ENCODE data around the gene TBC1D22B. TPM values are rescaled to one million over a fixed set of nuclear protein-coding genes. Genes with fewer than 3 reads are reported as not detected.

The TBC1D22B gene
- total RNA-seq, 6 donors from 2014 or later: 10.0 to 17.8 (median 10.9) TPM

GRCh38 chr6:37319856-37320480, 62.4 kb downstream of the TBC1D22B start:
- no peaks in the 10 kb centered on the region for H3K27me3 ChIP-seq
- WGBS, 2 donors: 75 to 85% methylated on average over 4 of the region's 4 CpGs
- no peak for TF ChIP-seq EP300 (IDR thresholded peaks at IDR 0.05)
- TF ChIP-seq, protein P1, sequence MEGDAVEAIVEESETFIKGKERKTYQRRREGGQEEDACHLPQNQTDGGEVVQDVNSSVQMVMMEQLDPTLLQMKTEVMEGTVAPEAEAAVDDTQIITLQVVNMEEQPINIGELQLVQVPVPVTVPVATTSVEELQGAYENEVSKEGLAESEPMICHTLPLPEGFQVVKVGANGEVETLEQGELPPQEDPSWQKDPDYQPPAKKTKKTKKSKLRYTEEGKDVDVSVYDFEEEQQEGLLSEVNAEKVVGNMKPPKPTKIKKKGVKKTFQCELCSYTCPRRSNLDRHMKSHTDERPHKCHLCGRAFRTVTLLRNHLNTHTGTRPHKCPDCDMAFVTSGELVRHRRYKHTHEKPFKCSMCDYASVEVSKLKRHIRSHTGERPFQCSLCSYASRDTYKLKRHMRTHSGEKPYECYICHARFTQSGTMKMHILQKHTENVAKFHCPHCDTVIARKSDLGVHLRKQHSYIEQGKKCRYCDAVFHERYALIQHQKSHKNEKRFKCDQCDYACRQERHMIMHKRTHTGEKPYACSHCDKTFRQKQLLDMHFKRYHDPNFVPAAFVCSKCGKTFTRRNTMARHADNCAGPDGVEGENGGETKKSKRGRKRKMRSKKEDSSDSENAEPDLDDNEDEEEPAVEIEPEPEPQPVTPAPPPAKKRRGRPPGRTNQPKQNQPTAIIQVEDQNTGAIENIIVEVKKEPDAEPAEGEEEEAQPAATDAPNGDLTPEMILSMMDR (IDR thresholded peaks at IDR 0.05): no peak
- TF ChIP-seq POLR2AphosphoS5 (IDR thresholded peaks at IDR 0.05): no peak
- H3K4me3 ChIP-seq: no peak overlapping the region
- H3K36me3 ChIP-seq: peaks cover 11 to 85% (median 59%) of the 10 kb centered on the region in 4 donors
- no peak overlapping the region for H3K27ac ChIP-seq
- ATAC-seq (ENCODE audit: low FRiP score in 2 of 2) (no peak), DNase-seq (no peak)
- H3K4me1 ChIP-seq: peaks cover 0 to 6% (median 0%) of the 10 kb centered on the region in 4 donors
- H3K9me3 ChIP-seq: no peaks in the 10 kb centered on the region

GRCh38 chr6:37320646-37321045, 63.1 kb downstream of the TBC1D22B start:
- Histone ChIP-seq H3K27me3 (no peaks in the 10 kb centered on the region), H3K4me1 (peaks cover 0 to 6% (median 0%) of the 10 kb centered on the region in 4 donors), H3K36me3 (peaks cover 11 to 78% (median 55%) of the 10 kb centered on the region in 4 donors), H3K9me3 (no peaks in the 10 kb centered on the region), H3K4me3 (no peak overlapping the region), H3K27ac (no peak overlapping the region)
- DNase-seq (no peak), ATAC-seq (ENCODE audit: low FRiP score in 2 of 2) (no peak)
- 82 to 83% methylated on average over 7 to 8 of the region's 8 CpGs for WGBS, 2 donors
- TF ChIP-seq, protein P1 (IDR thresholded peaks at IDR 0.05): no peak
- TF ChIP-seq POLR2A (IDR thresholded peaks at IDR 0.05) (no peak), EP300 (IDR thresholded peaks at IDR 0.05) (no peak), POLR2AphosphoS5 (IDR thresholded peaks at IDR 0.05) (no peak)

- no peaks in the 10 kb centered on the region for H3K27me3 ChIP-seq
- peaks cover 0 to 6% (median 0%) of the 10 kb centered on the region in 4 donors for H3K4me1 ChIP-seq
- TF ChIP-seq POLR2A (IDR thresholded peaks at IDR 0.05): no peak
- TF ChIP-seq, protein P1 (IDR thresholded peaks at IDR 0.05): no peak
- TF ChIP-seq POLR2AphosphoS5 (IDR thresholded peaks at IDR 0.05): no peak
- TF ChIP-seq EP300 (IDR thresholded peaks at IDR 0.05): no peak
- H3K4me3 ChIP-seq: no peak overlapping the region
- H3K36me3 ChIP-seq: peaks cover 11 to 74% (median 50%) of the 10 kb centered on the region in 4 donors
- no peak for ATAC-seq (ENCODE audit: low FRiP score in 2 of 2)
- DNase-seq: no peak
- H3K27ac ChIP-seq: no peak overlapping the region
- H3K9me3 ChIP-seq: no peaks in the 10 kb centered on the region
Measured at GRCh38 chr6:37321101-37321500, 63.5 kb downstream of the TBC1D22B start.

- no peak for TF ChIP-seq EP300 (IDR thresholded peaks at IDR 0.05)
- TF ChIP-seq POLR2A (IDR thresholded peaks at IDR 0.05): no peak
- TF ChIP-seq, protein P1 (IDR thresholded peaks at IDR 0.05): no peak
- TF ChIP-seq POLR2AphosphoS5 (IDR thresholded peaks at IDR 0.05): no peak
- Histone ChIP-seq H3K36me3 (peaks cover 11 to 67% (median 45%) of the 10 kb centered on the region in 4 donors), H3K4me1 (peaks cover 0 to 6% (median 0%) of the 10 kb centered on the region in 4 donors), H3K4me3 (no peak overlapping the region), H3K9me3 (no peaks in the 10 kb centered on the region), H3K27ac (no peak overlapping the region), H3K27me3 (no peaks in the 10 kb centered on the region)
- no peak for DNase-seq
- WGBS, 2 donors: 83 to 87% methylated on average over 5 to 8 of the region's 8 CpGs
- ATAC-seq (ENCODE audit: low FRiP score in 2 of 2): no peak
Measured at GRCh38 chr6:37321516-37322415, 64.2 kb downstream of the TBC1D22B start.
